PFSK-1 (cell line): ENCODE results near the gene C22orf39.

ENCODE experiments used
- FOXP2 ChIP-seq: optimal IDR thresholded peaks from 2 replicates; pipeline ENCODE3; 2011; ENCODE audit warnings: borderline replicate concordance, control low read depth, inconsistent platforms; ENCODE audit not compliant: insufficient read depth; ENCODE audit errors: extremely low read length, extremely low read depth
- POLR2AphosphoS5 ChIP-seq: IDR thresholded peaks from 2 replicates; pipeline ENCODE4 v1.6.1; 2012; ENCODE audit warnings: low read depth, mild to moderate bottlenecking, control low read depth, low read length, moderate library complexity
- REST ChIP-seq, 2 experiments: IDR thresholded peaks; 2 replicates each; pipeline versions ENCODE4 v1.6.1 to v1.8.0; 2011 to 2012; ENCODE audit warnings: low read depth in 2 of 2, low read length in 2 of 2, control low read depth in 1 of 2, inconsistent platforms in 1 of 2, mild to moderate bottlenecking in 1 of 2, moderate library complexity in 1 of 2; ENCODE audit not compliant: insufficient read depth in 1 of 2
- SIN3A ChIP-seq: IDR thresholded peaks from 2 replicates; pipeline ENCODE4 v1.6.1; 2012; ENCODE audit warnings: mild to moderate bottlenecking, low read length, moderate library complexity, borderline replicate concordance; ENCODE audit not compliant: insufficient read depth
- TAF1 ChIP-seq: IDR thresholded peaks from 2 replicates; pipeline ENCODE4 v1.6.1; 2012; ENCODE audit warnings: low read length, control low read depth, borderline replicate concordance; ENCODE audit not compliant: insufficient read depth

Gene C22orf39

DNA sequence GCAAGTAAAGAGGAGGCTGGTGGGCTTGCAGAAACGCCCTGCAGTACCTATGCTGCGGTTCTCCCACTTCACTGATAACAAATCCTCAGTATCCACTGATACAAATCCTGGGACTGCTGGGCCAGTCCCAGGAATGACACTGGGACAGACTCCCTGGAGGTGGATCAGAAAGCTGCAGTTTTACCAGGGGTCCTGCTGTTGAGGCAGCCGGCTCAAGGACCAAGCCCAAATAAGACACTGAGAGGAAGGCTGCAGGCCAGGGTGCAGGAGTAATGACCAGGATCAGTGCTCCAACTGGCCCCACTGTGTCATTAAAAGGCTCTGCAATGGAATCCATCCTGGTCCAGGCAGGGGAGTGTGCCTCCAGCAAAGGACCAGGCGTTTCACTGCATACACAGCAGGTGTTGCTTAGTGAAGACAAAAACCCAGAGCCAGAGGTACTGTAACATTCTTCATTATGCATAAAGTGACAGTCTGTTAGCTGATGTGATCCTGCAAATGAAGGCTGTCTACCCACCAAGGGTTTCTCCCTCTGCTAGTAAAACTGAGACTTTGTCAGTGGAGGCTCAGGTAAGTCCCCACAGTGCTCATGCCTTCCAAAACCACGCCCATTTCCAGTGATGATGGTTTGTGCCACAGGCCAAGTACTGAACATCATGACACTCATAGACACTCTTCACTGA is 1.4 kb upstream of the C22orf39 start:
- TF ChIP-seq POLR2AphosphoS5 (no peak), FOXP2 (no peak), SIN3A (no peak), TAF1 (no peak), REST (IDR thresholded peaks at IDR 0.05; ENCODE audit: insufficient read depth in 1 of 2, low read depth in 2 of 2, low read length in 2 of 2) (no peak)

DNA sequence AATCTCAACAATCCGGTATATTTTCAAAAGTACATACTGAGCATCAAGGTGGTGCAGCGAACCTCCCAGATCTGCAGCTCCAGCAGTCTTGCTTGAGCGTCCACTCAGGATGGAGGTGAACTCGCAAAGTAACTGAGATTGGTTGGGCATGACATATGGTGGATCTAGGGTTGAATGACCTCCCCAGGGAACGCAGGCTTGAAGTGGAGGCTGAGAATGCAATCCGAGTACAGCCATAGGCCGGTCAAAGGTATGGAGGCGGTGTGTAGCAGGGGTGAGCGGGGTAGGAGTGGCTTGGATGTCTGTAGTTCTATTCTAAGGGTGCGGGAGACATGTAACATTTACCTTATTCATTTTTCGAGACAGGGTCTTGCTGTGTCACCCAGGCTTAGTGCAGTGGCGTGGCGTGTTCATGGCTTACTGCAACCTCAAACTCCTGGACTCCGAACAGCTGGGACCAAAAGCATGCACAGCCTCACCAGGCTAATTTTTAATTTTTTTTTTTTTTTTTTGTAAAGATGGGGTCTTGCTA is 631 bp upstream of the C22orf39 start:
- TF ChIP-seq REST (IDR thresholded peaks at IDR 0.05; ENCODE audit: insufficient read depth in 1 of 2, low read depth in 2 of 2, low read length in 2 of 2) (no peak), SIN3A (no peak), FOXP2 (no peak), POLR2AphosphoS5 (no peak), TAF1 (no peak)

- TF ChIP-seq TAF1 (no peak), REST (IDR thresholded peaks at IDR 0.05; ENCODE audit: insufficient read depth in 1 of 2, low read depth in 2 of 2, low read length in 2 of 2) (no peak), POLR2AphosphoS5 (no peak), SIN3A (no peak)
Measured at GRCh38 chr22:19446603-19447329, 745 bp downstream of the C22orf39 start.

- no peak for TF ChIP-seq REST (IDR thresholded peaks at IDR 0.05; ENCODE audit: insufficient read depth in 1 of 2, low read depth in 2 of 2, low read length in 2 of 2)
- no peak for TF ChIP-seq POLR2AphosphoS5
- no peak for TF ChIP-seq FOXP2
- TF ChIP-seq SIN3A: no peak
- no peak for TF ChIP-seq TAF1
Measured at GRCh38 chr22:19443544-19444211, 3.8 kb downstream of the C22orf39 start.
